GM23248 (cell line): Measurements from ENCODE around the gene RHOB.

Source experiments
- EZH2 ChIP-seq: fragments of 200-600 bp; sonication (generic); IDR thresholded peaks from 2 replicates; pipeline ENCODE4 v1.6.1; 2018; ENCODE audit warnings: antibody characterized with exemption, mild to moderate bottlenecking; ENCODE audit not compliant: insufficient read depth, poor library complexity, severe bottlenecking
- EZH2phosphoT487 ChIP-seq: fragments of 200-600 bp; sonication (generic); IDR thresholded peaks from 2 replicates; pipeline ENCODE4 v1.6.1; 2018; ENCODE audit warnings: antibody characterized with exemption, moderate library complexity, mild to moderate bottlenecking, low read depth; ENCODE audit not compliant: insufficient read depth

DNA sequence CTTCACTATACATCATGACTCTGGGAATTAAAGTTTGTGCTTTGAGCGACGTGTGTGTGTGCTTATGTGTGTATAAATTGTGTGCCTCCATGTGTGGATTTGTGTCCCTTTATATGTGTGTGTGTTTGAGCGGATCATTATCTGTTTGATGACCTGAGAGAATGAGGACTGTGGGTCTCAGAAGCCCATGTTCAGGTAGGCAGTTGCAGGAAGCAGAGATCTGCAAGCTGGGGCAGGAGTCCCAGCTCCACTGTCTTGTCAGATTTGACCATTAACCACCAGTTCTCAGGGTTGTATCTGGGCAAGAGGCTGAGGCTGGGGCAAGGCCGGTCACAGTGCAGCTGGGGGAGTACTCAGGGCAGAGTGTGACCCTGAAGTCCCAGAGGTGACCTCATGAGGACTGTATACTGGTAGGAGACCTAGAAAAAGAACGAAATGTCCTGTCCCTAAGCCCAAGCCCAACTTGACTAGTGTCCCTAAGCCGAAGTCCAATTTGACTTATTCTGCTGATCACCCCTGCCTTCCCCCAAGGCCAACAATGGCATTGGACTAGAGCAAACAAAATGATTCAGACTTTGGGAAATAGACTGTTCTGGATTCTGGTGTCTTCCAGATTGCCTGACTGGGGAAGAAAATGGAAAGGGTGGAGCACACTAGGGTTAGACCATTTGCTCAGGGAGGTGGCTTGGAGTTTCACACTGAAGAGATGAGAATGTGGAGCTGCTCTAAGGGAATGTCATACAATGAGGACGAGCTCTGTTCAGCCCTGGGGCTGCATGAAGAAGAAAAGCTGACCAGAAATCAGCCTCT lies 28.1 kb downstream of the RHOB start:
- TF ChIP-seq EZH2: no peak
- no peak for TF ChIP-seq EZH2phosphoT487
